ENCODE measurements around the gene TLCD3B. TPM values are rescaled to one million over a fixed set of nuclear protein-coding genes. Genes with fewer than 3 reads are reported as not detected.

TLCD3B gene
- total RNA-seq, 6 donors from 2014 or later: 0.14 TPM; not detected in 5

DNA sequence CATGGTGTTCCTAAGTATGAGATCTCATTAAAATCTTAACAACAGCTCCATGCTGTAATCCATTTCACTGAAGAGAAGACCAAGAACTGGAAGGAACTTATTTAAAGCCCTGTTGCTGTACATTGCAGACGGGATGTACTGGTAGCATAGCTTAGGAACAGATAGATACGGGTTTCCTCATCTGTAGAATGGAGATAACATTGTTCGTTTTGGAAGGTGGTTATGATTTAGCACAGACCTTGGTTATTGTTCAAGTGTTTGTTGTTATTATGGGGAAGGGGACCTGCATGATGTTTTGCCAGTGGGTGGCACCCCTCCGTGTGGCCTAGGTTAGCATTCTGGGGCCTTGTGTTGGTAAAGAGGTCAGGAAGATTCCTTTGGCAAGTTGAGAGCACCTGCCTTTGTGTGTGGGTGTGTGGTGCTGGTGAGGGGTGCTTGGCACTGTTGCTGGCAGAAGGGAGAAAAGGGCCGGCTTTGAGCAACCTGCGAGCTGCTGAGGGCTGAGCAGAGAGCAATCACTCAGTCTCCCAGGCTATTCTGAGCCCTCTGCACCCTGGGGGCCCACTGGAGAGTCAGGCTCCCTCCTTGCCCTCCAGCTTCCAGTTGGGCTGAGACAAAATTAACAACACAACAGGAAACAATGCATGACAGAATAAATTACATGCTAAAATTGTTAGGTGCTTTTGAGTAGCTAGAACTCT, 55.1 kb downstream of the TLCD3B start:
- 8 to 20% methylated on average over 6 of the region's 6 CpGs for whole genome bisulfite sequencing, 2 donors
- no peaks in the 10 kb centered on the region for H3K27me3 ChIP-seq
- H3K4me3 ChIP-seq: peak overlapping the region in 3 of 4 donors; percentile 68 to 98 (median 96)
- peaks cover 27 to 44% (median 36%) of the 10 kb centered on the region in 4 donors for H3K36me3 ChIP-seq
- no peak for TF ChIP-seq CTCF (IDR thresholded peaks at IDR 0.05)
- no peak for TF ChIP-seq POLR2A (IDR thresholded peaks at IDR 0.05)
- TF ChIP-seq EP300 (IDR thresholded peaks at IDR 0.05): no peak
- TF ChIP-seq POLR2AphosphoS5 (IDR thresholded peaks at IDR 0.05): no peak
- peaks cover 31 to 55% (median 49%) of the 10 kb centered on the region in 4 donors for H3K4me1 ChIP-seq
- no peaks in the 10 kb centered on the region for H3K9me3 ChIP-seq
- no peak for ATAC-seq (ENCODE audit: low FRiP score in 2 of 2)
- no peak for DNase-seq
- peak overlapping the region; percentile 93 to 98 (median 96) for H3K27ac ChIP-seq

GRCh38 chr16:29975134-29975538, 55.9 kb downstream of the TLCD3B start:
- peaks cover 31 to 55% (median 48%) of the 10 kb centered on the region in 4 donors for H3K4me1 ChIP-seq
- H3K36me3 ChIP-seq: peaks cover 19 to 41% (median 28%) of the 10 kb centered on the region in 4 donors
- H3K4me3 ChIP-seq: peak overlapping the region; percentile 68 to 98 (median 97)
- 53 to 61% methylated on average over 5 of the region's 5 CpGs for WGBS, 2 donors
- DNase-seq: no peak
- H3K27me3 ChIP-seq: no peaks in the 10 kb centered on the region
- no peak for ATAC-seq (ENCODE audit: low FRiP score in 2 of 2)
- no peaks in the 10 kb centered on the region for H3K9me3 ChIP-seq
- peak overlapping the region; percentile 93 to 98 (median 96) for H3K27ac ChIP-seq
- TF ChIP-seq POLR2A (IDR thresholded peaks at IDR 0.05) (no peak), POLR2AphosphoS5 (IDR thresholded peaks at IDR 0.05) (no peak), CTCF (IDR thresholded peaks at IDR 0.05) (no peak), EP300 (IDR thresholded peaks at IDR 0.05) (no peak)

Other genes starting within 250 kb of the TLCD3B start
- 10 to 100 TPM in 5 of 6 donors, 1 to 10 TPM in 1; 9.1 to 43.5 (median 26.6) TPM for gene KIF22, start 240.5 kb downstream of the TLCD3B start, total RNA-seq
- gene MAZ, start 224.7 kb downstream of the TLCD3B start, total RNA-seq: 100 to 1,000 TPM in 5 of 6 donors, 10 to 100 TPM in 1; 83.7 to 232 (median 165) TPM
- 10 to 100 TPM in 2 of 6 donors, 1 to 10 TPM in 4; 1.4 to 13.6 (median 2.5) TPM for gene PRRT2, start 219.1 kb downstream of the TLCD3B start, total RNA-seq
- gene PAGR1, start 215.1 kb downstream of the TLCD3B start, total RNA-seq: 10 to 100 TPM; 22.6 to 49.5 (median 34.6) TPM
- gene MVP, start 210.8 kb downstream of the TLCD3B start, total RNA-seq: 100 to 1,000 TPM; 260 to 411 (median 312) TPM
- gene CDIPT, start 168.0 kb downstream of the TLCD3B start, total RNA-seq: 100 to 1,000 TPM in 1 of 6 donors, 10 to 100 TPM in 5; 60.3 to 119 (median 94.4) TPM
- 10 to 100 TPM in 3 of 6 donors, 1 to 10 TPM in 3; 4.2 to 13.5 (median 8.2) TPM for gene SEZ6L2, start 131.7 kb downstream of the TLCD3B start, total RNA-seq
- gene ASPHD1, start 130.8 kb downstream of the TLCD3B start, total RNA-seq: 1 to 10 TPM in 4 of 6 donors, under 1 TPM in 1, not detected in 1; 0.78 to 4.2 (median 2.4) TPM
- 10 to 100 TPM; 15.5 to 71.2 (median 24.4) TPM for gene KCTD13, start 105.0 kb downstream of the TLCD3B start, total RNA-seq
- gene TMEM219, start 69.2 kb downstream of the TLCD3B start, total RNA-seq: 100 to 1,000 TPM in 5 of 6 donors, 10 to 100 TPM in 1; 95.4 to 187 (median 139) TPM
- 100 to 1,000 TPM in 2 of 6 donors, 10 to 100 TPM in 4; 70.2 to 195 (median 81.5) TPM for gene TAOK2, start 57.4 kb downstream of the TLCD3B start, total RNA-seq
- gene HIRIP3, start 35.7 kb downstream of the TLCD3B start, total RNA-seq: 10 to 100 TPM; 11.5 to 28.2 (median 25.0) TPM
- 10 to 100 TPM; 29.5 to 82.8 (median 55.7) TPM for gene INO80E, start 35.0 kb downstream of the TLCD3B start, total RNA-seq
- 10 to 100 TPM in 1 of 6 donors, 1 to 10 TPM in 5; 1.2 to 11.0 (median 6.5) TPM for gene DOC2A, start 20.2 kb downstream of the TLCD3B start, total RNA-seq
- gene C16orf92, start 8.1 kb downstream of the TLCD3B start, total RNA-seq: not detected
- 100 to 1,000 TPM; 303 to 964 (median 731) TPM for gene ALDOA, start 34.5 kb upstream of the TLCD3B start, total RNA-seq
- gene PPP4C, start 44.7 kb upstream of the TLCD3B start, total RNA-seq: 10 to 100 TPM; 44.4 to 99.4 (median 80.0) TPM
- 1 to 10 TPM in 5 of 6 donors, under 1 TPM in 1; 0.69 to 9.4 (median 1.4) TPM for gene TBX6, start 60.7 kb upstream of the TLCD3B start, total RNA-seq
- gene YPEL3, start 64.9 kb upstream of the TLCD3B start, total RNA-seq: 100 to 1,000 TPM in 4 of 6 donors, 10 to 100 TPM in 2; 81.5 to 228 (median 116) TPM
- gene GDPD3, start 82.3 kb upstream of the TLCD3B start, total RNA-seq: 10 to 100 TPM in 2 of 6 donors, 1 to 10 TPM in 4; 1.1 to 17.8 (median 5.4) TPM
- 100 to 1,000 TPM in 2 of 6 donors, 10 to 100 TPM in 4; 48.9 to 120 (median 76.0) TPM for gene MAPK3, start 91.9 kb upstream of the TLCD3B start, total RNA-seq
- gene CORO1A, start 152.3 kb upstream of the TLCD3B start, total RNA-seq: 100 to 1,000 TPM in 1 of 6 donors, 10 to 100 TPM in 5; 42.2 to 159 (median 80.3) TPM
- gene BOLA2B, start 162.4 kb upstream of the TLCD3B start, total RNA-seq: 100 to 1,000 TPM in 3 of 6 donors, 10 to 100 TPM in 3; 58.0 to 173 (median 100) TPM
- gene SLX1A, start 162.6 kb upstream of the TLCD3B start, total RNA-seq: 100 to 1,000 TPM in 1 of 6 donors, 10 to 100 TPM in 5; 38.6 to 127 (median 63.6) TPM
- 10 to 100 TPM in 5 of 6 donors, 1 to 10 TPM in 1; 9.6 to 69.1 (median 20.0) TPM for gene SULT1A3, start 168.0 kb upstream of the TLCD3B start, total RNA-seq
- 10 to 100 TPM in 2 of 6 donors, 1 to 10 TPM in 4; 2.1 to 18.9 (median 4.9) TPM for gene NPIPB13, start 217.2 kb upstream of the TLCD3B start, total RNA-seq

Measured in upper lobe of left lung (tissue), 6 donors.